H9 (cell line): Measurements from ENCODE around the gene SH3GLB2. TPM values are rescaled to one million over a fixed set of nuclear protein-coding genes. Genes with fewer than 3 reads are reported as not detected.
A peak's percentile ranks its signal among the peaks of the same experiment; 100 is the strongest.

Source experiments
- DNase-seq: peaks from one replicate; pipeline ENCODE4 v3.0.0-alpha.2; 2017
- H2AFZ ChIP-seq: one replicate; pipeline ENCODE4 v1.6.1; 2013; ENCODE audit warnings: mild to moderate bottlenecking, low read length, control low read depth, moderate library complexity
- H2AK5ac ChIP-seq: 2 replicates; pipeline ENCODE4 v1.6.1; 2013; ENCODE audit warnings: low read length, control low read depth, mixed read lengths; ENCODE audit not compliant: insufficient read length
- H2BK120ac ChIP-seq: one replicate; pipeline ENCODE4 v1.6.1; 2013; ENCODE audit warnings: low read depth, mild to moderate bottlenecking, low read length, control low read depth, inconsistent platforms; ENCODE audit not compliant: poor library complexity, severe bottlenecking
- H2BK12ac ChIP-seq: 2 replicates; pipeline ENCODE4 v1.6.1; 2013; ENCODE audit warnings: low read length, control low read depth, mixed read lengths, low read depth; ENCODE audit not compliant: insufficient read length
- H2BK15ac ChIP-seq: 2 replicates; pipeline ENCODE4 v1.6.1; 2013; ENCODE audit warnings: low read depth, low read length, control low read depth
- H2BK20ac ChIP-seq: one replicate; pipeline ENCODE4 v1.6.1; 2013; ENCODE audit warnings: low read depth, mild to moderate bottlenecking, low read length, control low read depth, inconsistent platforms; ENCODE audit not compliant: poor library complexity, severe bottlenecking
- H2BK5ac ChIP-seq: 2 replicates; pipeline ENCODE4 v1.6.1; 2013; ENCODE audit warnings: low read length, control low read depth, mixed read lengths; ENCODE audit not compliant: insufficient read length
- H3K14ac ChIP-seq: 2 replicates; pipeline ENCODE4 v1.6.1; 2013; ENCODE audit warnings: low read length, control low read depth; ENCODE audit not compliant: insufficient read depth
- H3K18ac ChIP-seq: 2 replicates; pipeline ENCODE4 v1.6.1; 2013; ENCODE audit warnings: low read depth, mild to moderate bottlenecking, mixed read lengths, low read length, control low read depth; ENCODE audit not compliant: insufficient read length
- H3K23ac ChIP-seq: 2 replicates; pipeline ENCODE4 v1.6.1; 2013; ENCODE audit warnings: low read length, control low read depth, mixed read lengths, low read depth; ENCODE audit not compliant: insufficient read length
- H3K23me2 ChIP-seq: 2 replicates; pipeline ENCODE4 v1.6.1; 2013; ENCODE audit warnings: low read depth, mild to moderate bottlenecking, mixed read lengths, low read length, control low read depth; ENCODE audit not compliant: insufficient read length, poor library complexity, severe bottlenecking
- H3K27ac ChIP-seq: 2 replicates; pipeline ENCODE4 v1.5.1; 2013; ENCODE audit warnings: low read length, control low read depth, mixed read lengths, low read depth; ENCODE audit not compliant: insufficient read length
- H3K27me3 ChIP-seq: 2 replicates; pipeline ENCODE4 v1.6.1; 2013; ENCODE audit warnings: low read length, control low read depth, inconsistent platforms; ENCODE audit not compliant: insufficient read depth
- H3K4ac ChIP-seq: 2 replicates; pipeline ENCODE4 v1.6.1; 2013; ENCODE audit warnings: low read depth, mild to moderate bottlenecking, control low read depth, inconsistent platforms, low read length, moderate library complexity
- H3K4me1 ChIP-seq: 2 replicates; pipeline ENCODE4 v1.6.1; 2013; ENCODE audit warnings: low read length, control low read depth, inconsistent platforms; ENCODE audit not compliant: insufficient read depth
- H3K4me2 ChIP-seq: 2 replicates; pipeline ENCODE4 v1.6.1; 2013; ENCODE audit warnings: low read length, control low read depth, mixed read lengths; ENCODE audit not compliant: insufficient read length, insufficient read depth
- H3K56ac ChIP-seq: 2 replicates; pipeline ENCODE4 v1.6.1; 2013; ENCODE audit warnings: low read depth, mild to moderate bottlenecking, mixed read lengths, low read length, control low read depth; ENCODE audit not compliant: insufficient read length
- H3K79me1 ChIP-seq: 2 replicates; pipeline ENCODE4 v1.6.1; 2013; ENCODE audit warnings: low read depth, mild to moderate bottlenecking, moderate library complexity, low read length, control low read depth, inconsistent platforms; ENCODE audit not compliant: insufficient read depth, poor library complexity, severe bottlenecking
- H3K79me2 ChIP-seq: 2 replicates; pipeline ENCODE4 v1.6.1; 2013; ENCODE audit warnings: low read length, control low read depth, inconsistent platforms; ENCODE audit not compliant: insufficient read depth
- H3K9ac ChIP-seq: 2 replicates; pipeline ENCODE4 v1.6.1; 2013; ENCODE audit warnings: low read length, control low read depth, mixed read lengths; ENCODE audit not compliant: insufficient read length; ENCODE audit errors: extremely low read depth
- H3K9me3 ChIP-seq: one replicate; pipeline ENCODE4 v1.6.1; 2013; ENCODE audit warnings: low read depth, low read length, inconsistent platforms; ENCODE audit not compliant: control insufficient read depth
- H3T11ph ChIP-seq: one replicate; pipeline ENCODE4 v1.6.1; 2013; ENCODE audit warnings: mild to moderate bottlenecking, low read length, control low read depth, inconsistent platforms
- H4K20me1 ChIP-seq: one replicate; pipeline ENCODE4 v1.6.1; 2013; ENCODE audit not compliant: control insufficient read depth, insufficient read length, insufficient read depth
- H4K5ac ChIP-seq: 2 replicates; pipeline ENCODE4 v1.6.1; 2013; ENCODE audit warnings: low read depth, mild to moderate bottlenecking, mixed read lengths, low read length, control low read depth; ENCODE audit not compliant: insufficient read length
- H4K8ac ChIP-seq: replicated peaks from 2 replicates; pipeline ENCODE4 v1.6.1; 2013; ENCODE audit warnings: low read length, control low read depth, mixed read lengths, low read depth; ENCODE audit not compliant: insufficient read length
- H4K91ac ChIP-seq: 2 replicates; pipeline ENCODE4 v1.6.1; 2013; ENCODE audit warnings: low read depth, mild to moderate bottlenecking, moderate library complexity, mixed read lengths, low read length, control low read depth; ENCODE audit not compliant: insufficient read length
- H3K27ac Mint-ChIP-seq, 3 experiments: 2 replicates in 2 of 3; 3 replicates in 1 of 3; pipeline ENCODE4 v1.8.0; 2020 to 2021; ENCODE audit warnings: mixed read lengths in 3 of 3, mild to moderate bottlenecking in 1 of 3, moderate library complexity in 1 of 3
- H3K27me3 Mint-ChIP-seq: 2 replicates; pipeline ENCODE4 v1.8.0; 2021; ENCODE audit warnings: low read depth, mild to moderate bottlenecking, moderate library complexity, mixed read lengths
- H3K36me3 Mint-ChIP-seq, 3 experiments: 2 replicates in 2 of 3; 3 replicates in 1 of 3; pipeline ENCODE4 v1.8.0; 2020 to 2021; ENCODE audit warnings: low read depth in 3 of 3, mixed read lengths in 3 of 3; ENCODE audit not compliant: insufficient read depth in 1 of 3
- H3K4me1 Mint-ChIP-seq, 2 experiments: 2 replicates each; pipeline ENCODE4 v1.8.0; 2020; ENCODE audit warnings: mixed read lengths in 2 of 2
- H3K4me3 Mint-ChIP-seq, 2 experiments: 2 replicates in 1 of 2; 3 replicates in 1 of 2; pipeline ENCODE4 v1.8.0; 2020 to 2021; ENCODE audit warnings: mild to moderate bottlenecking in 2 of 2, mixed read lengths in 2 of 2, moderate library complexity in 1 of 2
- H3K9me3 Mint-ChIP-seq, 2 experiments: 2 replicates in 1 of 2; 3 replicates in 1 of 2; pipeline ENCODE4 v1.8.0; 2020; ENCODE audit warnings: mild to moderate bottlenecking in 2 of 2, mixed read lengths in 2 of 2, moderate library complexity in 1 of 2
- CTCF ChIP-seq: fragments of 200-600 bp; sonication (generic); conservative IDR thresholded peaks from 3 replicates; pipeline ENCODE4 v1.8.0; 2021; ENCODE audit warnings: antibody characterized with exemption, mild to moderate bottlenecking
- WGBS: extraction: QIAGEN DNeasy Blood & Tissue Kit; methylation state at CpG from one replicate; pipeline ENCODE4 v1.1.7; 2013; ENCODE audit warnings: missing lambda C conversion rate, low lambda C conversion rate, mixed read lengths; ENCODE audit not compliant: insufficient read length; ENCODE audit errors: extremely low coverage; 5-methylcytosine and 5-hydroxymethylcytosine counted together
- total RNA-seq: library from RNA; stranded (reverse); gene quantifications from 2 replicates; pipeline ENCODE4 v1.2.1, GENCODE V29; 2021

SH3GLB2 gene
- total RNA-seq, 1 experiment from 2014 or later = 69.5 TPM

GRCh38 chr9:129077236-129077635, 49.1 kb upstream of the SH3GLB2 start:
- Histone ChIP-seq H2BK15ac (no peak overlapping the region), H2BK5ac (no peak overlapping the region), H3K23ac (no peak overlapping the region), H3K23me2 (peaks cover 12% of the 10 kb centered on the region), H4K91ac (no peak overlapping the region), H2BK120ac (no peak overlapping the region), H3K4me1 (no peaks in the 10 kb centered on the region; the same call in 1 of the 2 replicates), H3K18ac (no peak overlapping the region), H3K4me2 (no peak overlapping the region), H3K14ac (no peak overlapping the region), H3K79me1 (peaks cover 2% of the 10 kb centered on the region), H3T11ph (no peak overlapping the region), H2BK12ac (no peak overlapping the region), H3K9ac (no peak overlapping the region), H3K9me3 (no peaks in the 10 kb centered on the region), H3K56ac (no peak overlapping the region), H2AFZ (no peak overlapping the region), H2BK20ac (no peak overlapping the region), H3K27me3 (no peaks in the 10 kb centered on the region), H4K5ac (no peak overlapping the region), H3K27ac (no peak overlapping the region), H4K8ac (no peak overlapping the region), H4K20me1 (no peaks in the 10 kb centered on the region), H3K79me2 (peaks cover 6% of the 10 kb centered on the region; the same call in 1 of the 2 replicates), H3K4ac (no peak overlapping the region), H2AK5ac (no peak overlapping the region)
- DNase-seq = no peak
- no CpG with 5 or more reads among the region's 10 CpGs for WGBS
- Mint-ChIP-seq H3K9me3 (no peaks in the 10 kb centered on the region), H3K27me3 (peaks cover 3% of the 10 kb centered on the region; the same call in 1 of the 2 replicates), H3K27ac (peak overlapping the region in 1 of 3 experiments; percentile 32; a peak in 1 of 7 replicates), H3K4me3 (no peak overlapping the region), H3K36me3 (no peaks in the 10 kb centered on the region; a peak in 1 of 7 replicates), H3K4me1 (peaks cover 4 to 22% of the 10 kb centered on the region in 2 experiments)
- TF ChIP-seq CTCF = no peak
